H1 (cell line): ENCODE data around the gene ZNF469. TPM values are rescaled to one million over a fixed set of nuclear protein-coding genes. Genes with fewer than 3 reads are reported as not detected.

Experiments used
- CTCF ChIA-PET: fragments of 300-600 bp; sonication (Branson Sonifier 250); formaldehyde crosslinking; loops from one replicate; lab custom pipeline; 2021; ENCODE audit not compliant: partially characterized antibody; lab: Charles Lee
- POLR2A ChIA-PET: fragments of 300-600 bp; sonication (Branson Sonifier 250); formaldehyde crosslinking; loops from one replicate; lab custom pipeline; 2021; ENCODE audit warnings: inconsistent platforms; ENCODE audit not compliant: partially characterized antibody; lab: Charles Lee
- DNase-seq, 2 experiments: peaks; one replicate each; pipeline versions ENCODE4 v3.0.0 to v3.0.0-alpha.2; 2010 to 2022; ENCODE audit warnings: low spot score in 2 of 2, low read depth in 1 of 2, mixed read lengths in 1 of 2
- FAIRE-seq: peaks from 2 replicates; lab custom pipeline; 2011; peaks lifted over from hg19 to GRCh38; lab: Jason Lieb, UNC
- H2AFZ ChIP-seq: 2 replicates; pipeline ENCODE4 v1.8.1; 2012; ENCODE audit warnings: low read length, inconsistent platforms
- H2AK5ac ChIP-seq: 2 replicates; pipeline ENCODE4 v1.6.1; 2013; ENCODE audit warnings: low read depth, low read length
- H2BK120ac ChIP-seq: replicated peaks from 2 replicates; pipeline ENCODE3; 2013; ENCODE audit warnings: low read depth, low read length, inconsistent platforms
- H2BK12ac ChIP-seq: 2 replicates; pipeline ENCODE4 v1.6.1; 2013; ENCODE audit warnings: low read depth, low read length
- H2BK15ac ChIP-seq: 2 replicates; pipeline ENCODE4 v1.6.1; 2013; ENCODE audit warnings: low read length
- H2BK20ac ChIP-seq: 2 replicates; pipeline ENCODE4 v1.6.1; 2013; ENCODE audit warnings: low read length
- H2BK5ac ChIP-seq: 2 replicates; pipeline ENCODE4 v1.6.1; 2013; ENCODE audit warnings: low read depth, low read length
- H3K14ac ChIP-seq: 2 replicates; pipeline ENCODE4 v1.6.1; 2013; ENCODE audit warnings: inconsistent platforms; ENCODE audit not compliant: insufficient read length
- H3K18ac ChIP-seq: 2 replicates; pipeline ENCODE4 v1.6.1; 2013; ENCODE audit warnings: low read length; ENCODE audit errors: extremely low read depth
- H3K23ac ChIP-seq: 2 replicates; pipeline ENCODE4 v1.6.1; 2013; ENCODE audit warnings: inconsistent platforms; ENCODE audit not compliant: insufficient read length
- H3K23me2 ChIP-seq: 2 replicates; pipeline ENCODE4 v1.6.1; 2013; ENCODE audit warnings: low read depth, low read length
- H3K27ac ChIP-seq: 2 replicates; pipeline ENCODE4 v1.6.1; 2011; ENCODE audit warnings: low read depth, low read length, inconsistent platforms
- H3K27me3 ChIP-seq, 4 experiments: replicated peaks in 1 of 4; 1 replicate in 1 of 4; 2 replicates in 3 of 4; pipeline versions ENCODE4 v1.6.1 to v1.8.1; 2011 to 2013; ENCODE audit warnings: low read length in 3 of 4, mild to moderate bottlenecking in 3 of 4, inconsistent platforms in 2 of 4, mixed read lengths in 2 of 4, moderate library complexity in 1 of 4; ENCODE audit not compliant: control insufficient read depth in 3 of 4, insufficient read depth in 3 of 4; ENCODE audit errors: extremely low read depth in 1 of 4
- H3K36me3 ChIP-seq, 4 experiments: 2 replicates each; pipeline versions ENCODE4 v1.6.1 to v1.8.1; 2011 to 2013; ENCODE audit warnings: mild to moderate bottlenecking in 4 of 4, low read length in 3 of 4, moderate library complexity in 2 of 4, control low read depth in 1 of 4, inconsistent platforms in 1 of 4; ENCODE audit not compliant: insufficient read depth in 4 of 4, control insufficient read depth in 2 of 4
- H3K4ac ChIP-seq: replicated peaks from 2 replicates; pipeline ENCODE3; 2013; ENCODE audit warnings: low read length, low read depth, mixed read lengths, inconsistent platforms; ENCODE audit not compliant: insufficient read length
- H3K4me1 ChIP-seq, 4 experiments: replicated peaks in 1 of 4; 1 replicate in 1 of 4; 2 replicates in 3 of 4; pipeline versions ENCODE4 v1.6.1 to v1.8.1; 2011 to 2013; ENCODE audit warnings: low read length in 3 of 4, inconsistent platforms in 2 of 4, mixed read lengths in 1 of 4; ENCODE audit not compliant: insufficient read depth in 4 of 4, control insufficient read depth in 3 of 4
- H3K4me2 ChIP-seq, 2 experiments: 2 replicates each; pipeline versions ENCODE4 v1.6.1 to v1.8.1; 2011 to 2013; ENCODE audit warnings: low read depth in 2 of 2, low read length in 2 of 2, control low read depth in 1 of 2, inconsistent platforms in 1 of 2, mild to moderate bottlenecking in 1 of 2; ENCODE audit not compliant: insufficient read depth in 1 of 2
- H3K4me3 ChIP-seq, 4 experiments: fragments of 200-600, 300-600 bp in 1 of 4; sonication (generic), shearing (Covaris generic), sonication (Bioruptor Twin) in 1 of 4; 2 replicates each; pipeline versions ENCODE4 v1.5.1 to v1.8.1; 2011 to 2016; ENCODE audit warnings: low read length in 4 of 4, low read depth in 3 of 4, control low read depth in 2 of 4, inconsistent platforms in 2 of 4, mild to moderate bottlenecking in 2 of 4, mixed read lengths in 1 of 4, moderate library complexity in 1 of 4; ENCODE audit not compliant: insufficient read depth in 2 of 4; ENCODE audit errors: extremely low read depth in 1 of 4
- H3K56ac ChIP-seq: replicated peaks from 2 replicates; pipeline ENCODE3; 2013; ENCODE audit warnings: low read depth, mild to moderate bottlenecking, mixed read lengths, low read length, inconsistent platforms; ENCODE audit not compliant: insufficient read length
- H3K79me1 ChIP-seq: 2 replicates; pipeline ENCODE4 v1.6.1; 2013; ENCODE audit warnings: low read depth, low read length, control low read depth
- H3K79me2 ChIP-seq, 2 experiments: 2 replicates each; pipeline versions ENCODE4 v1.6.1 to v1.8.1; 2012 to 2013; ENCODE audit warnings: low read length in 2 of 2, mild to moderate bottlenecking in 2 of 2, inconsistent platforms in 1 of 2; ENCODE audit not compliant: insufficient read depth in 2 of 2, control insufficient read depth in 1 of 2
- H3K9ac ChIP-seq, 4 experiments: replicated peaks in 1 of 4; 1 replicate in 1 of 4; 2 replicates in 3 of 4; pipeline versions ENCODE4 v1.6.1 to v1.8.1; 2011 to 2013; ENCODE audit warnings: low read depth in 3 of 4, low read length in 3 of 4, control low read depth in 2 of 4, mild to moderate bottlenecking in 2 of 4, moderate library complexity in 2 of 4, inconsistent platforms in 1 of 4; ENCODE audit errors: extremely low read depth in 1 of 4
- H3K9me3 ChIP-seq, 2 experiments: 2 replicates each; pipeline versions ENCODE4 v1.6.1 to v1.8.1; 2012 to 2013; ENCODE audit warnings: mild to moderate bottlenecking in 2 of 2, moderate library complexity in 2 of 2, control low read depth in 1 of 2, inconsistent platforms in 1 of 2, low read depth in 1 of 2, low read length in 1 of 2, mixed read lengths in 1 of 2; ENCODE audit not compliant: insufficient read depth in 2 of 2
- H4K20me1 ChIP-seq, 2 experiments: replicated peaks in 1 of 2; 2 replicates each; pipeline versions ENCODE3 to v1.8.1; 2011 to 2013; ENCODE audit warnings: inconsistent platforms in 2 of 2, low read length in 2 of 2, mild to moderate bottlenecking in 1 of 2; ENCODE audit not compliant: insufficient read depth in 2 of 2, control insufficient read depth in 1 of 2
- H4K5ac ChIP-seq: 2 replicates; pipeline ENCODE4 v1.6.1; 2013; ENCODE audit warnings: low read length, low read depth, mixed read lengths, inconsistent platforms; ENCODE audit not compliant: insufficient read length
- H4K8ac ChIP-seq: 2 replicates; pipeline ENCODE4 v1.8.0; 2013; ENCODE audit warnings: mild to moderate bottlenecking, moderate library complexity, low read length, inconsistent platforms; ENCODE audit not compliant: insufficient read depth; ENCODE audit errors: extremely low read depth
- H4K91ac ChIP-seq: replicated peaks from 2 replicates; pipeline ENCODE3; 2013; ENCODE audit warnings: low read length, mixed read lengths, inconsistent platforms; ENCODE audit not compliant: insufficient read length
- CBX8 ChIP-seq: fragments of 300-800, 300-1000 bp; sonication (generic); IDR thresholded peaks from 2 replicates; pipeline ENCODE4 v1.7.1; 2016; ENCODE audit warnings: low read depth, low read length, borderline replicate concordance
- CTCF ChIP-seq, 3 experiments: IDR thresholded peaks; 1 replicate in 2 of 3; 2 replicates in 1 of 3; pipeline versions ENCODE4 v1.5.1 to v1.6.1; 2011; ENCODE audit warnings: low read length in 3 of 3, mild to moderate bottlenecking in 3 of 3, inconsistent platforms in 2 of 3, low read depth in 1 of 3, moderate library complexity in 1 of 3; ENCODE audit not compliant: insufficient read depth in 1 of 3; ENCODE audit errors: control extremely low read depth in 1 of 3
- EP300 ChIP-seq, 2 experiments: IDR thresholded peaks; 1 replicate in 1 of 2; 2 replicates in 1 of 2; pipeline ENCODE4 v1.6.1; 2011 to 2012; ENCODE audit warnings: low read depth in 2 of 2, low read length in 2 of 2, mild to moderate bottlenecking in 2 of 2, borderline replicate concordance in 1 of 2, inconsistent platforms in 1 of 2, moderate library complexity in 1 of 2
- GTF2F1 ChIP-seq: IDR thresholded peaks from 2 replicates; pipeline ENCODE4 v1.6.1; 2012; ENCODE audit warnings: low read depth, low read length, improper control_type of control experiment, borderline replicate concordance
- JUN ChIP-seq: IDR thresholded peaks from 2 replicates; pipeline ENCODE4 v1.6.1; 2011; ENCODE audit warnings: low read depth, mild to moderate bottlenecking, improper control_type of control experiment, low read length
- KDM4A ChIP-seq: IDR thresholded peaks from one replicate; pipeline ENCODE4 v1.7.1; 2012; ENCODE audit warnings: low read depth, mild to moderate bottlenecking, moderate library complexity, low read length, inconsistent platforms; ENCODE audit not compliant: severe bottlenecking
- POU5F1 ChIP-seq: IDR thresholded peaks from 2 replicates; pipeline ENCODE4 v1.6.1; 2011; ENCODE audit warnings: low read depth, mild to moderate bottlenecking, low read length, moderate library complexity
- RAD21 ChIP-seq, 2 experiments: IDR thresholded peaks in 1 of 2; conservative IDR thresholded peaks in 1 of 2; 2 replicates each; pipeline ENCODE4 v1.6.1; 2011; ENCODE audit warnings: low read depth in 2 of 2, low read length in 2 of 2, improper control_type of control experiment in 1 of 2, inconsistent platforms in 1 of 2, mild to moderate bottlenecking in 1 of 2, moderate library complexity in 1 of 2
- SIN3A ChIP-seq, 2 experiments: IDR thresholded peaks in 1 of 2; conservative IDR thresholded peaks in 1 of 2; 2 replicates each; pipeline ENCODE4 v1.6.1; 2011 to 2012; ENCODE audit warnings: low read length in 2 of 2, improper control_type of control experiment in 1 of 2, low read depth in 1 of 2, mild to moderate bottlenecking in 1 of 2
- TAF1 ChIP-seq: IDR thresholded peaks from 2 replicates; pipeline ENCODE4 v1.6.1; 2011; ENCODE audit warnings: mild to moderate bottlenecking, low read depth, low read length
- WGBS, 2 experiments: shearing (Covaris generic) in 1 of 2; methylation state at CpG; one replicate each; pipeline versions ENCODE4 v1.1.6 to v1.1.7; 2013 to 2015; ENCODE audit warnings: low lambda C conversion rate in 2 of 2, mixed read lengths in 2 of 2, inconsistent platforms in 1 of 2, low coverage in 1 of 2, missing lambda C conversion rate in 1 of 2; ENCODE audit not compliant: insufficient replicate concordance in 2 of 2, insufficient coverage in 1 of 2, insufficient read length in 1 of 2; ENCODE audit errors: extremely low coverage in 1 of 2, missing lambda C conversion rate in 1 of 2; 5-methylcytosine and 5-hydroxymethylcytosine counted together
- polyA plus RNA-seq, 7 experiments: library from polyadenylated mRNA; depleted of rRNA in 3 of 7; stranded (reverse) in 5 of 7; unstranded in 2 of 7; fragments of >200 nt in 5 of 7; fragments of 200-250 nt in 2 of 7; gene quantifications; 1 replicate in 5 of 7; 2 replicates in 1 of 7; 4 replicates in 1 of 7; pipeline versions ENCODE4 v1.2.1 to v1.2.3, GENCODE V29; 2011 to 2013; ENCODE audit warnings: missing spikeins in 2 of 7, mixed read lengths in 2 of 7
- total RNA-seq: library from RNA; stranded (reverse); fragmentation: NEBNext Ultra II Directional; extraction: Animal tissue kit (Norgen Biotek cat#: 25700); gene quantifications from 2 replicates; pipeline ENCODE4 v1.2.1, GENCODE V29; 2021

Gene ZNF469
- total and polyA plus RNA-seq, 2 of the 8 experiments (the other 6 are each of a cell fraction or from before 2014, with no cell fraction given), result 0.30 to 1.8 TPM

GRCh38 chr16:88359008-88359407 is 23.8 kb upstream of the ZNF469 start:
- FAIRE-seq, result no peak
- H3K79me1 ChIP-seq, result no peaks in the 10 kb centered on the region
- DNase-seq, result no peak
- H3K18ac ChIP-seq, result no peak overlapping the region
- H3K4me2 ChIP-seq, result peak overlapping the region; percentile 55 to 60
- 55% methylated on average over 21 of the region's 21 CpGs; no CpG with 5 or more reads in 1 of the 2 experiments for WGBS, 2 experiments
- POLR2A ChIA-PET, result interaction anchor here (0.6 kb wide), 1 partner anchor 47 kb away, joined by 4 read pairs; no protein-coding TSS in a partner anchor
- H2AK5ac ChIP-seq, result no peak overlapping the region
- no peak overlapping the region for H4K91ac ChIP-seq
- no peak overlapping the region for H3K14ac ChIP-seq
- no peak overlapping the region for H3K27ac ChIP-seq
- no peak overlapping the region for H2AFZ ChIP-seq
- peak overlapping the region in 1 of 4 experiments; percentile 29; a peak in 2 of 8 replicates for H3K4me3 ChIP-seq
- no peak overlapping the region for H2BK20ac ChIP-seq
- no peak overlapping the region for H2BK120ac ChIP-seq
- H2BK12ac ChIP-seq, result no peak overlapping the region
- no peak overlapping the region for H3K9ac ChIP-seq
- H3K79me2 ChIP-seq, result no peaks in the 10 kb centered on the region
- no peak overlapping the region for H2BK15ac ChIP-seq
- H4K20me1 ChIP-seq, result no peaks in the 10 kb centered on the region
- no peak overlapping the region for H3K56ac ChIP-seq
- no peak overlapping the region for H4K8ac ChIP-seq
- H3K23ac ChIP-seq, result no peak overlapping the region
- no peaks in the 10 kb centered on the region for H3K23me2 ChIP-seq
- H2BK5ac ChIP-seq, result no peak overlapping the region
- no peak overlapping the region for H3K4ac ChIP-seq
- CTCF ChIA-PET, result interaction anchor here (0.6 to 0.7 kb wide), 2 partner anchors 61 to 1173 kb away, joined by 3 read pairs; no protein-coding TSS in a partner anchor
- H3K27me3 ChIP-seq, result no peaks in the 10 kb centered on the region
- H3K4me1 ChIP-seq, result peaks cover 0 to 17% (median 9%) of the 10 kb centered on the region in 4 experiments; a peak in 6 of 7 replicates
- no peak overlapping the region for H4K5ac ChIP-seq
- H3K36me3 ChIP-seq, result no peaks in the 10 kb centered on the region
- H3K9me3 ChIP-seq, result peaks cover 5 to 6% of the 10 kb centered on the region in 2 experiments; a peak in 2 of 4 replicates
- TF ChIP-seq KDM4A (no peak), GTF2F1 (no peak), CBX8 (no peak), CTCF (IDR thresholded peaks at IDR 0.05; ENCODE audit: control extremely low read depth in 1 of 3, insufficient read depth in 1 of 3, low read depth in 1 of 3, low read length in 3 of 3) (no peak), EP300 (IDR thresholded peaks at IDR 0.05; ENCODE audit: borderline replicate concordance in 1 of 2, low read depth in 2 of 2, low read length in 2 of 2) (no peak), SIN3A (conservative IDR thresholded peaks at IDR 0.05 in 1 of 2, IDR thresholded peaks at IDR 0.05 in 1 of 2; ENCODE audit: low read depth in 1 of 2, low read length in 2 of 2) (no peak), POU5F1 (no peak), JUN (no peak), RAD21 (IDR thresholded peaks at IDR 0.05 in 1 of 2, conservative IDR thresholded peaks at IDR 0.05 in 1 of 2; ENCODE audit: low read depth in 2 of 2, low read length in 2 of 2) (no peak), TAF1 (no peak)
